HepG2 (cell line): ENCODE results near the gene A2ML1. TPM values are rescaled to one million over a fixed set of nuclear protein-coding genes. Genes with fewer than 3 reads are reported as not detected.

Experiments
- ATAC-seq: fragments of 200-7000 bp; cut with Tn5 transposase; 3 replicates; pipeline ENCODE4 v1.9.1; 2020; ENCODE audit warnings: mild to moderate bottlenecking, moderate library complexity
- BruUV-seq: library from RNA; stranded (reverse); fragments of 400-500 nt; replicated peaks from 2 replicates; lab custom pipeline; 2021; lab: Mats Ljungman, UMichigan
- CTCF ChIA-PET: fragments of 300-600 bp; formaldehyde crosslinking; extraction: SDS; loops from one replicate; lab custom pipeline; 2021; ENCODE audit warnings: low total read pairs, inconsistent platforms, low intra/inter-chr PET ratio; lab: Yijun Ruan, JAX
- POLR2A ChIA-PET: fragments of 350-600 bp; sonication (Branson Sonifier 250); formaldehyde crosslinking; loops from one replicate; lab custom pipeline; 2020; ENCODE audit warnings: antibody characterized with exemption, inconsistent platforms; lab: Yijun Ruan, JAX
- DNase-seq: peaks from one replicate; pipeline ENCODE4 v3.0.0-alpha.2; 2015; ENCODE audit warnings: low spot score
- FAIRE-seq: peaks from 3 replicates; lab custom pipeline; 2011; peaks lifted over from hg19 to GRCh38; lab: Jason Lieb, UNC
- H2AFZ ChIP-seq: one replicate; pipeline ENCODE4 v1.6.1; 2011; ENCODE audit warnings: low read length, inconsistent platforms
- H3K27ac ChIP-seq: fragments of 300-600 bp; 3 replicates; pipeline ENCODE4 v1.8.0; 2011; ENCODE audit warnings: mixed run types, mild to moderate bottlenecking, mixed read lengths, low read length, inconsistent platforms; ENCODE audit not compliant: insufficient read depth; ENCODE audit errors: extremely low read length
- H3K27me3 ChIP-seq, 2 experiments: fragments of 200-600 bp in 1 of 2; 2 replicates in 1 of 2; 3 replicates in 1 of 2; pipeline versions ENCODE4 v1.6.0 to v1.8.0; 2011; ENCODE audit warnings: low read length in 2 of 2, mild to moderate bottlenecking in 2 of 2, moderate library complexity in 2 of 2, inconsistent platforms in 1 of 2; ENCODE audit not compliant: insufficient read depth in 2 of 2, control insufficient read depth in 1 of 2
- H3K36me3 ChIP-seq, 2 experiments: fragments of 200-600 bp in 1 of 2; replicated peaks in 1 of 2; 2 replicates in 1 of 2; 3 replicates in 1 of 2; pipeline versions ENCODE4 v1.5.1 to v1.8.0; 2011; ENCODE audit warnings: low read length in 2 of 2, inconsistent platforms in 1 of 2; ENCODE audit not compliant: insufficient read depth in 2 of 2, control insufficient read depth in 1 of 2
- H3K4me1 ChIP-seq: 2 replicates; pipeline ENCODE4 v1.5.1; 2012; ENCODE audit warnings: low read length, inconsistent platforms; ENCODE audit not compliant: insufficient read depth
- H3K4me2 ChIP-seq: 2 replicates; pipeline ENCODE4 v1.6.0; 2011; ENCODE audit warnings: low read depth, low read length, inconsistent platforms
- H3K4me3 ChIP-seq, 3 experiments: fragments of 200-600 bp in 1 of 3; sonication (generic), shearing (Covaris generic) in 1 of 3; replicated peaks in 1 of 3; 2 replicates each; pipeline ENCODE4 v1.5.1; 2011 to 2016; ENCODE audit warnings: low read length in 3 of 3, inconsistent platforms in 2 of 3, low read depth in 2 of 3, mild to moderate bottlenecking in 2 of 3, control low read depth in 1 of 3, mixed read lengths in 1 of 3; ENCODE audit not compliant: insufficient read depth in 1 of 3
- H3K79me2 ChIP-seq: one replicate; pipeline ENCODE4 v1.6.1; 2011; ENCODE audit warnings: low read length, inconsistent platforms; ENCODE audit not compliant: insufficient read depth
- H3K9ac ChIP-seq: 2 replicates; pipeline ENCODE4 v1.6.0; 2011; ENCODE audit warnings: mild to moderate bottlenecking, low read depth, low read length, inconsistent platforms; ENCODE audit not compliant: insufficient read depth
- H3K9me3 ChIP-seq: 2 replicates; pipeline ENCODE4 v1.5.1; 2012; ENCODE audit warnings: mild to moderate bottlenecking, low read length
- H4K20me1 ChIP-seq: 2 replicates; pipeline ENCODE4 v1.6.0; 2011; ENCODE audit warnings: inconsistent platforms, mild to moderate bottlenecking, low read length, moderate library complexity; ENCODE audit not compliant: insufficient read depth
- CCAR2 ChIP-seq: fragments of 200-400 bp; formaldehyde crosslinking; optimal IDR thresholded peaks from 2 replicates; pipeline ENCODE3; 2018; ENCODE audit warnings: low read depth, mild to moderate bottlenecking, low read length, moderate library complexity
- ESRRA ChIP-seq: sonication (generic); formaldehyde crosslinking; IDR thresholded peaks from 2 replicates; pipeline ENCODE4 v1.5.1; 2020; ENCODE audit warnings: mild to moderate bottlenecking, low read depth, missing genetic modification reagents
- KLF16 ChIP-seq, 2 experiments: sonication (generic) in 1 of 2; formaldehyde crosslinking in 1 of 2; IDR thresholded peaks; 2 replicates each; pipeline versions ENCODE4 v1.6.1 to v1.8.0; 2016 to 2023; ENCODE audit warnings: missing genetic modification reagents in 2 of 2, missing compliant biosample characterization in 1 of 2
- MAF1 ChIP-seq: sonication (generic); formaldehyde crosslinking; IDR thresholded peaks from 2 replicates; pipeline ENCODE4 v1.5.0; 2020; ENCODE audit warnings: missing genetic modification reagents, borderline replicate concordance
- NFE2 ChIP-seq: sonication (generic); formaldehyde crosslinking; IDR thresholded peaks from 2 replicates; pipeline ENCODE4 v1.4.0; 2020; ENCODE audit warnings: missing genetic modification reagents
- SIX1 ChIP-seq: sonication (generic); formaldehyde crosslinking; IDR thresholded peaks from 2 replicates; pipeline ENCODE4 v1.4.0; 2020; ENCODE audit warnings: missing genetic modification reagents, borderline replicate concordance
- TGIF2 ChIP-seq: IDR thresholded peaks from 2 replicates; pipeline ENCODE4 v1.6.1; 2016; ENCODE audit warnings: control low read depth, missing compliant biosample characterization
- ZEB1 ChIP-seq: IDR thresholded peaks from 2 replicates; pipeline ENCODE4 v1.6.1; 2012; ENCODE audit warnings: mild to moderate bottlenecking, low read depth, inconsistent platforms; ENCODE audit not compliant: insufficient replicate concordance
- ZFP36L2 ChIP-seq: sonication (generic); formaldehyde crosslinking; IDR thresholded peaks from 2 replicates; pipeline ENCODE4 v1.4.0; 2020; ENCODE audit warnings: missing genetic modification reagents
- ZNF333 ChIP-seq: sonication (generic); formaldehyde crosslinking; IDR thresholded peaks from 2 replicates; pipeline ENCODE4 v1.4.0; 2020; ENCODE audit warnings: mild to moderate bottlenecking, missing genetic modification reagents, borderline replicate concordance
- WGBS: methylation state at CpG from one replicate; pipeline ENCODE4 v1.1.6; 2017; ENCODE audit warnings: low lambda C conversion rate; 5-methylcytosine and 5-hydroxymethylcytosine counted together
- in situ Hi-C: cut with HindIII; loops from 2 replicates; pipeline ENCODE4 v1.10.0; 2017; ENCODE audit warnings: low pct_unique_long_range_greater_than_20kb; ENCODE audit not compliant: extremely low pct_ligation_motif_present
- intact Hi-C: fragments of 100-400 bp; cut with micrococcal nuclease; formaldehyde crosslinking; loops from one replicate; pipeline ENCODE4 v1.10.0; 2022; ENCODE audit not compliant: unreplicated experiment
- polyA plus RNA-seq, 8 experiments: library from polyadenylated mRNA; depleted of rRNA in 3 of 8; stranded (reverse) in 7 of 8; unstranded in 1 of 8; fragments of >200 nt; fragmentation: Illumina TruSeq in 4 of 8; extraction: Trizol in 4 of 8; gene quantifications; 2 replicates each; pipeline versions ENCODE4 v1.2.1 to v1.2.3, GENCODE V29; 2011 to 2016; ENCODE audit warnings: low read depth in 4 of 8, missing spikeins in 1 of 8, mixed read lengths in 1 of 8; ENCODE audit not compliant: insufficient read depth in 1 of 8
- total RNA-seq, 5 experiments: library from RNA; depleted of rRNA; stranded (reverse); fragments of >200 nt; fragmentation: Illumina TruSeq; extraction: Trizol; gene quantifications; 2 replicates each; pipeline ENCODE4 v1.2.3, GENCODE V29; 2016; ENCODE audit warnings: low read depth in 1 of 5
- TF ChIP-seq, protein P1 (sequence below): sonication (generic); formaldehyde crosslinking; IDR thresholded peaks from 2 replicates; pipeline ENCODE4 v1.4.0; 2020; ENCODE audit warnings: mild to moderate bottlenecking, missing genetic modification reagents
- TF ChIP-seq, protein P2 (sequence below): sonication (generic); formaldehyde crosslinking; IDR thresholded peaks from 2 replicates; pipeline ENCODE4 v1.8.0; 2022; ENCODE audit warnings: low read depth, missing genetic modification reagents
- TF ChIP-seq, protein P3 (sequence below): sonication (generic); formaldehyde crosslinking; IDR thresholded peaks from 2 replicates; pipeline ENCODE4 v1.9.0; 2022; ENCODE audit warnings: missing genetic modification reagents, mild to moderate bottlenecking, borderline replicate concordance
- TF ChIP-seq, protein P4 (sequence below): sonication (generic); formaldehyde crosslinking; IDR thresholded peaks from 2 replicates; pipeline ENCODE4 v1.8.0; 2022; ENCODE audit warnings: mild to moderate bottlenecking, missing genetic modification reagents, moderate library complexity

A2ML1 gene
- total and polyA plus RNA-seq, 2 of the 13 experiments (the other 11 are each of a cell fraction or from before 2014, with no cell fraction given): not detected

DNA sequence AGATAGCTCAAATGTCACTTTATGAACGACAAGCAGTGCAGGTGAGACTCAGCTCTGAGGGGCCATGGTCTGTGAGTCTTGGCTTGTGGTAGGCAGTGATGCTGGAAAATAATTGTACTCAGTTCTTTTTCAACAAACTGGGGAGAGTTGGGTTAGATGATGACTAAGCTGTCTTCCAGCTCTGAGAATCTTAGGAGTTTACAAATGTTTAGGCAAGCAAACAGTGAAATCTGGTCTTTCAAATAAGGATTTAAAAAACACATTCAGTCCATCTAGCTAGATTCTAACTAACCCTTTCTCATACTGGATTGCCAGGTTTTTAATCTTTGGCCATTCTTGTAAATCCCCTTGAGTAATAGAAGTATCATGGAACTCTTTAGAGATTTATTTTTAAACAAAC lies 95.3 kb downstream of the A2ML1 start:
- Histone ChIP-seq H3K36me3 (peaks cover 0 to 3% of the 10 kb centered on the region in 2 experiments; a peak in 1 of 5 replicates), H3K9ac (no peak overlapping the region), H3K27ac (no peak overlapping the region), H3K4me1 (peaks cover 27% of the 10 kb centered on the region), H3K9me3 (no peaks in the 10 kb centered on the region), H3K27me3 (no peaks in the 10 kb centered on the region; a peak in 1 of 5 replicates), H3K4me3 (no peak overlapping the region), H2AFZ (no peak overlapping the region), H3K4me2 (no peak overlapping the region), H3K79me2 (no peaks in the 10 kb centered on the region), H4K20me1 (no peaks in the 10 kb centered on the region)
- ChIA-PET CTCF (no interaction called here), POLR2A (no interaction called here)
- in situ Hi-C loops (no loop called here), intact Hi-C loops (no loop called here)
- FAIRE-seq (no peak), DNase-seq (no peak), ATAC-seq (no peak)
- no TSS peak for BruUV-seq
- 86% methylated on average over 1 of the region's 1 CpG for WGBS
- TF ChIP-seq ESRRA (CRISPR knock-in tag) (no peak), CCAR2 (no peak), ZNF333 (CRISPR knock-in tag) (no peak), TGIF2 (CRISPR knock-in tag) (no peak), SIX1 (CRISPR knock-in tag) (no peak), ZFP36L2 (CRISPR knock-in tag) (no peak), MAF1 (no peak), KLF16 (CRISPR knock-in tag; IDR thresholded peaks at IDR 0.05) (no peak), NFE2 (CRISPR knock-in tag) (no peak), ZEB1 (no peak)
- TF ChIP-seq, protein P1, sequence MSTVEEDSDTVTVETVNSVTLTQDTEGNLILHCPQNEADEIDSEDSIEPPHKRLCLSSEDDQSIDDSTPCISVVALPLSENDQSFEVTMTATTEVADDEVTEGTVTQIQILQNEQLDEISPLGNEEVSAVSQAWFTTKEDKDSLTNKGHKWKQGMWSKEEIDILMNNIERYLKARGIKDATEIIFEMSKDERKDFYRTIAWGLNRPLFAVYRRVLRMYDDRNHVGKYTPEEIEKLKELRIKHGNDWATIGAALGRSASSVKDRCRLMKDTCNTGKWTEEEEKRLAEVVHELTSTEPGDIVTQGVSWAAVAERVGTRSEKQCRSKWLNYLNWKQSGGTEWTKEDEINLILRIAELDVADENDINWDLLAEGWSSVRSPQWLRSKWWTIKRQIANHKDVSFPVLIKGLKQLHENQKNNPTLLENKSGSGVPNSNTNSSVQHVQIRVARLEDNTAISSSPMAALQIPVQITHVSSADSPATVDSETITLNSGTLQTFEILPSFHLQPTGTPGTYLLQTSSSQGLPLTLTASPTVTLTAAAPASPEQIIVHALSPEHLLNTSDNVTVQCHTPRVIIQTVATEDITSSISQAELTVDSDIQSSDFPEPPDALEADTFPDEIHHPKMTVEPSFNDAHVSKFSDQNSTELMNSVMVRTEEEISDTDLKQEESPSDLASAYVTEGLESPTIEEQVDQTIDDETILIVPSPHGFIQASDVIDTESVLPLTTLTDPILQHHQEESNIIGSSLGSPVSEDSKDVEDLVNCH (CRISPR knock-in tag): no peak
- TF ChIP-seq, protein P2, sequence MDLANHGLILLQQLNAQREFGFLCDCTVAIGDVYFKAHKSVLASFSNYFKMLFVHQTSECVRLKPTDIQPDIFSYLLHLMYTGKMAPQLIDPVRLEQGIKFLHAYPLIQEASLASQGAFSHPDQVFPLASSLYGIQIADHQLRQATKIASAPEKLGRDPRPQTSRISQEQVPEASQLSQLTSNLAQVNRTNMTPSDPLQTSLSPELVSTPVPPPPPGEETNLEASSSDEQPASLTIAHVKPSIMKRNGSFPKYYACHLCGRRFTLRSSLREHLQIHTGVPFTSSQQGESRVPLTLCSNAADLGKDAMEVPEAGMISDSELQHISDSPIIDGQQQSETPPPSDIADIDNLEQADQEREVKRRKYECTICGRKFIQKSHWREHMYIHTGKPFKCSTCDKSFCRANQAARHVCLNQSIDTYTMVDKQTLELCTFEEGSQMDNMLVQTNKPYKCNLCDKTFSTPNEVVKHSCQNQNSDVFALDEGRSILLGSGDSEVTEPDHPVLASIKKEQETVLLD (CRISPR knock-in tag): no peak
- TF ChIP-seq, protein P3, sequence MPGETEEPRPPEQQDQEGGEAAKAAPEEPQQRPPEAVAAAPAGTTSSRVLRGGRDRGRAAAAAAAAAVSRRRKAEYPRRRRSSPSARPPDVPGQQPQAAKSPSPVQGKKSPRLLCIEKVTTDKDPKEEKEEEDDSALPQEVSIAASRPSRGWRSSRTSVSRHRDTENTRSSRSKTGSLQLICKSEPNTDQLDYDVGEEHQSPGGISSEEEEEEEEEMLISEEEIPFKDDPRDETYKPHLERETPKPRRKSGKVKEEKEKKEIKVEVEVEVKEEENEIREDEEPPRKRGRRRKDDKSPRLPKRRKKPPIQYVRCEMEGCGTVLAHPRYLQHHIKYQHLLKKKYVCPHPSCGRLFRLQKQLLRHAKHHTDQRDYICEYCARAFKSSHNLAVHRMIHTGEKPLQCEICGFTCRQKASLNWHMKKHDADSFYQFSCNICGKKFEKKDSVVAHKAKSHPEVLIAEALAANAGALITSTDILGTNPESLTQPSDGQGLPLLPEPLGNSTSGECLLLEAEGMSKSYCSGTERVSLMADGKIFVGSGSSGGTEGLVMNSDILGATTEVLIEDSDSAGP: no peak
- TF ChIP-seq, protein P4, sequence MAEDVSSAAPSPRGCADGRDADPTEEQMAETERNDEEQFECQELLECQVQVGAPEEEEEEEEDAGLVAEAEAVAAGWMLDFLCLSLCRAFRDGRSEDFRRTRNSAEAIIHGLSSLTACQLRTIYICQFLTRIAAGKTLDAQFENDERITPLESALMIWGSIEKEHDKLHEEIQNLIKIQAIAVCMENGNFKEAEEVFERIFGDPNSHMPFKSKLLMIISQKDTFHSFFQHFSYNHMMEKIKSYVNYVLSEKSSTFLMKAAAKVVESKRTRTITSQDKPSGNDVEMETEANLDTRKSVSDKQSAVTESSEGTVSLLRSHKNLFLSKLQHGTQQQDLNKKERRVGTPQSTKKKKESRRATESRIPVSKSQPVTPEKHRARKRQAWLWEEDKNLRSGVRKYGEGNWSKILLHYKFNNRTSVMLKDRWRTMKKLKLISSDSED (CRISPR knock-in tag): no peak
